Spleen (tissue), 11 donors: Measurements from ENCODE around the gene TRPC3. TPM values are rescaled to one million over a fixed set of nuclear protein-coding genes. Genes with fewer than 3 reads are reported as not detected.

Source experiments
- DNase-seq: peaks from one replicate; pipeline ENCODE4 v3.0.0-alpha.2; 2020
- H3K27ac ChIP-seq, 8 donors: fragments of 200-600 bp; sonication (generic) in 7 of 8; 1 replicate in 4 of 8; 2 replicates in 4 of 8; pipeline versions ENCODE4 v1.5.0 to v1.8.0; 2016 to 2021; ENCODE audit warnings: inconsistent platforms in 4 of 8, mild to moderate bottlenecking in 4 of 8, moderate library complexity in 1 of 8
- H3K27me3 ChIP-seq, 7 donors: fragments of 200-600 bp; sonication (generic) in 6 of 7; replicated peaks in 1 of 7; 1 replicate in 4 of 7; 2 replicates in 3 of 7; pipeline versions ENCODE4 v1.5.0 to v1.8.0; 2016 to 2021; ENCODE audit warnings: inconsistent platforms in 3 of 7, mild to moderate bottlenecking in 1 of 7
- H3K36me3 ChIP-seq, 6 donors: fragments of 200-600 bp; sonication (generic) in 5 of 6; 1 replicate in 4 of 6; 2 replicates in 2 of 6; pipeline versions ENCODE4 v1.5.0 to v1.8.0; 2016 to 2021; ENCODE audit warnings: inconsistent platforms in 2 of 6
- H3K4me1 ChIP-seq, 6 donors: fragments of 200-600 bp; sonication (generic) in 5 of 6; 1 replicate in 3 of 6; 2 replicates in 3 of 6; pipeline versions ENCODE4 v1.5.0 to v1.8.0; 2016 to 2021; ENCODE audit warnings: inconsistent platforms in 3 of 6
- H3K4me3 ChIP-seq, 8 donors: fragments of 200-600 bp; sonication (generic) in 7 of 8; 1 replicate in 4 of 8; 2 replicates in 4 of 8; pipeline versions ENCODE4 v1.5.0 to v1.8.0; 2016 to 2021; ENCODE audit warnings: inconsistent platforms in 4 of 8, mild to moderate bottlenecking in 4 of 8, moderate library complexity in 2 of 8
- H3K9me3 ChIP-seq, 8 donors: fragments of 200-600 bp; sonication (generic) in 7 of 8; 1 replicate in 4 of 8; 2 replicates in 4 of 8; pipeline versions ENCODE4 v1.5.0 to v1.8.0; 2016 to 2021; ENCODE audit warnings: inconsistent platforms in 4 of 8
- CTCF ChIP-seq, 11 experiments: fragments of 200-600 bp in 7 of 11; fragments of 450-650 bp in 4 of 11; sonication (generic) in 4 of 11; IDR thresholded peaks in 8 of 11; conservative IDR thresholded peaks in 3 of 11; 1 replicate in 7 of 11; 2 replicates in 4 of 11; pipeline versions ENCODE4 v1.4.0 to v1.8.0; 2016 to 2021; ENCODE audit warnings: antibody characterized with exemption in 11 of 11, inconsistent platforms in 4 of 11, mild to moderate bottlenecking in 1 of 11
- POLR2A ChIP-seq, 3 donors: fragments of 450-650 bp; IDR thresholded peaks; one replicate each; pipeline ENCODE4 v1.5.1; 2017; ENCODE audit warnings: antibody characterized with exemption in 3 of 3, mild to moderate bottlenecking in 1 of 3
- POLR2AphosphoS5 ChIP-seq, 3 donors: sonication (generic); formaldehyde crosslinking; IDR thresholded peaks; one replicate each; pipeline ENCODE4 v1.5.1; 2017; ENCODE audit warnings: antibody characterized with exemption in 3 of 3
- whole genome bisulfite sequencing, 5 donors: extraction: QIAGEN DNeasy Blood & Tissue Kit in 3 of 5; methylation state at CpG; one replicate each; pipeline versions ENCODE4 v1.1.5 to v1.1.7; 2013 to 2018; 5-methylcytosine and 5-hydroxymethylcytosine counted together
- intact Hi-C: fragments of 100-400 bp; cut with DNase I; formaldehyde crosslinking; loops from one replicate; pipeline ENCODE4 v1.15.0; 2023; ENCODE audit warnings: low total_unique reads
- polyA plus RNA-seq, 3 donors: library from polyadenylated mRNA; stranded (reverse); fragments of 200-250 nt; gene quantifications; one replicate each; pipeline ENCODE4 v1.2.1, GENCODE V29; 2013
- total RNA-seq, 7 donors: library from RNA; depleted of rRNA in 3 of 7; stranded (reverse); fragments of >200 nt in 3 of 7; fragmentation: NEBNext Ultra II Directional in 4 of 7; extraction: Animal tissue kit (Norgen Biotek cat#: 25700) in 4 of 7; gene quantifications; one replicate each; pipeline versions ENCODE4 v1.1.0 to v1.2.1, GENCODE V29; 2016 to 2021
- donor health status: healthy with polysubstance abuse.
- donor health status: DM: no; HTN: no; CAD: no; lungs with moderate emphysema.
- donor health status: DM: no; HTN: no; CAD: no.
- donor health status: Bipolar disorder and iron deficiency.
- donor health status: healthy.
- donor health status: DM: no; HTN: no; CAD: no.
- donor health status: DM: yes; HTN: yes; CAD: no.

The TRPC3 gene
- total and polyA plus RNA-seq, 10 donors, result 0.04 to 0.83 (median 0.24) TPM

- Histone ChIP-seq H3K4me1 (no peaks in the 10 kb centered on the region), H3K27me3 (no peaks in the 10 kb centered on the region), H3K27ac (no peak overlapping the region), H3K4me3 (no peak overlapping the region), H3K36me3 (peaks cover 0 to 84% (median 6%) of the 10 kb centered on the region in 6 donors), H3K9me3 (no peaks in the 10 kb centered on the region)
- TF ChIP-seq POLR2A (IDR thresholded peaks at IDR 0.05) (no peak), CTCF (IDR thresholded peaks at IDR 0.05 in 8 of 11, conservative IDR thresholded peaks at IDR 0.05 in 3 of 11) (no peak), POLR2AphosphoS5 (IDR thresholded peaks at IDR 0.05) (no peak)
- no peak for DNase-seq
- intact Hi-C loops, result no loop called here
These were observed 113.7 kb downstream of the TRPC3 start for GRCh38 chr4:121838136-121838535.

GRCh38 chr4:121829511-121829910, 122.3 kb downstream of the TRPC3 start:
- H3K4me1 ChIP-seq, result peaks cover 0 to 5% (median 1%) of the 10 kb centered on the region in 6 donors

More at GRCh38 chr4:121829511-121829910, 122.3 kb downstream of the TRPC3 start:
- Histone ChIP-seq H3K4me3 (no peak overlapping the region), H3K36me3 (peaks cover 0 to 74% (median 13%) of the 10 kb centered on the region in 6 donors), H3K27me3 (no peaks in the 10 kb centered on the region), H3K27ac (no peak overlapping the region), H3K9me3 (no peaks in the 10 kb centered on the region)
- intact Hi-C loops, result no loop called here
- WGBS, 5 donors, result 77 to 99% (median 86%) methylated on average over 5 of the region's 5 CpGs
- no peak for DNase-seq
- TF ChIP-seq POLR2A (IDR thresholded peaks at IDR 0.05), result no peak
- no peak for TF ChIP-seq POLR2AphosphoS5 (IDR thresholded peaks at IDR 0.05)
- no peak for TF ChIP-seq CTCF (IDR thresholded peaks at IDR 0.05 in 8 of 11, conservative IDR thresholded peaks at IDR 0.05 in 3 of 11)

Other genes starting within 250 kb of the TRPC3 start
- gene SMIM43, start 186.9 kb downstream of the TRPC3 start, total RNA-seq, result 1 to 10 TPM in 1 of 7 donors, under 1 TPM in 2, not detected in 4; 0.32 to 1.5 (median 0.52) TPM
- gene SMIM43, start 186.9 kb downstream of the TRPC3 start, polyA plus RNA-seq, result under 1 TPM; 0.13 to 0.35 (median 0.29) TPM
- 10 to 100 TPM; 20.6 to 41.5 (median 24.3) TPM for gene EXOSC9, start 150.7 kb downstream of the TRPC3 start, total RNA-seq
- 10 to 100 TPM; 21.2 to 26.3 (median 21.9) TPM for gene EXOSC9, start 150.7 kb downstream of the TRPC3 start, polyA plus RNA-seq
- 10 to 100 TPM in 1 of 7 donors, 1 to 10 TPM in 6; 2.3 to 10.9 (median 6.0) TPM for gene CCNA2, start 128.2 kb downstream of the TRPC3 start, total RNA-seq
- 1 to 10 TPM; 2.1 to 8.3 (median 5.8) TPM for gene CCNA2, start 128.2 kb downstream of the TRPC3 start, polyA plus RNA-seq
- 10 to 100 TPM; 10.8 to 19.7 (median 11.5) TPM for gene BBS7, start 81.6 kb downstream of the TRPC3 start, total RNA-seq
- 1 to 10 TPM; 3.1 to 4.4 (median 4.3) TPM for gene BBS7, start 81.6 kb downstream of the TRPC3 start, polyA plus RNA-seq
- gene BLTP1, start 200.3 kb upstream of the TRPC3 start, total RNA-seq, result 100 to 1,000 TPM in 4 of 7 donors, 10 to 100 TPM in 3; 72.7 to 202 (median 104) TPM
- gene BLTP1, start 200.3 kb upstream of the TRPC3 start, polyA plus RNA-seq, result 10 to 100 TPM; 15.4 to 24.0 (median 15.4) TPM